Neural cell (in vitro differentiated cells): ENCODE measurements around the gene LNX2. TPM values are rescaled to one million over a fixed set of nuclear protein-coding genes. Genes with fewer than 3 reads are reported as not detected.

ENCODE experiments used
- H2AFZ ChIP-seq: fragments of 200-600, 300-800 bp; sonication (generic), shearing (Covaris generic); 2 replicates; pipeline ENCODE4 v1.6.0; 2014; ENCODE audit warnings: low read depth, mild to moderate bottlenecking, antibody characterized with exemption, low read length, moderate library complexity
- H3F3A ChIP-seq: fragments of 200-600 bp; shearing (Covaris generic); 2 replicates; pipeline ENCODE4 v1.6.1; 2016; ENCODE audit warnings: mild to moderate bottlenecking, moderate library complexity, mixed read lengths, antibody characterized with exemption, low read length; ENCODE audit not compliant: insufficient read depth, poor library complexity, severe bottlenecking
- H3K27ac ChIP-seq: fragments of 200-600, 300-800 bp; sonication (generic), shearing (Covaris generic); 2 replicates; pipeline ENCODE4 v1.5.1; 2014; ENCODE audit warnings: mild to moderate bottlenecking, low read length, moderate library complexity
- H3K27me3 ChIP-seq: fragments of 300-800, 200-600 bp; sonication (generic), shearing (Covaris generic); 2 replicates; pipeline ENCODE4 v1.6.0; 2014; ENCODE audit warnings: mild to moderate bottlenecking, low read depth, low read length, moderate library complexity; ENCODE audit not compliant: insufficient read depth
- H3K36me3 ChIP-seq: fragments of 300-800, 200-600 bp; sonication (generic), shearing (Covaris generic); 2 replicates; pipeline ENCODE4 v1.5.1; 2014; ENCODE audit warnings: mild to moderate bottlenecking, antibody characterized with exemption, low read length, moderate library complexity; ENCODE audit not compliant: insufficient read depth
- H3K4me2 ChIP-seq: fragments of 300-800, 200-600 bp; sonication (generic), shearing (Covaris generic); 2 replicates; pipeline ENCODE4 v1.6.0; 2014; ENCODE audit warnings: mild to moderate bottlenecking, low read length
- H3K4me3 ChIP-seq: fragments of 300-800, 200-600 bp; sonication (generic), shearing (Covaris generic); 2 replicates; pipeline ENCODE4 v1.5.1; 2014; ENCODE audit warnings: mild to moderate bottlenecking, low read length, moderate library complexity
- H3K79me2 ChIP-seq: fragments of 200-600 bp; shearing (Covaris generic); replicated peaks from 2 replicates; pipeline ENCODE4 v1.6.0; 2014; ENCODE audit warnings: mild to moderate bottlenecking, low read length, moderate library complexity; ENCODE audit not compliant: insufficient read depth
- H3K9ac ChIP-seq: fragments of 300-800, 200-600 bp; sonication (generic), shearing (Covaris generic); 2 replicates; pipeline ENCODE4 v1.6.1; 2016; ENCODE audit warnings: mild to moderate bottlenecking, low read length, mixed read lengths
- H3K9me2 ChIP-seq: fragments of 200-600 bp; shearing (Covaris generic); 2 replicates; pipeline ENCODE4 v1.6.1; 2016; ENCODE audit warnings: mild to moderate bottlenecking, low read length, mixed read lengths; ENCODE audit not compliant: insufficient read depth
- H3K9me3 ChIP-seq: fragments of 200-600, 300-800 bp; sonication (generic), shearing (Covaris generic); 2 replicates; pipeline ENCODE4 v1.6.1; 2016; ENCODE audit warnings: mild to moderate bottlenecking, mixed run types, low read length, moderate library complexity, mixed read lengths
- H4K20me1 ChIP-seq: fragments of 200-600 bp; shearing (Covaris generic); 2 replicates; pipeline ENCODE4 v1.6.1; 2016; ENCODE audit warnings: mild to moderate bottlenecking, mixed run types; ENCODE audit not compliant: insufficient read depth
- EP300 ChIP-seq: fragments of 450-650 bp; conservative IDR thresholded peaks from 2 replicates; pipeline ENCODE4 v1.6.1; 2014; ENCODE audit warnings: antibody characterized with exemption, mild to moderate bottlenecking, moderate library complexity; ENCODE audit not compliant: poor library complexity, severe bottlenecking
- MXI1 ChIP-seq: fragments of 450-650 bp; conservative IDR thresholded peaks from 2 replicates; pipeline ENCODE4 v1.6.1; 2014; ENCODE audit warnings: antibody characterized with exemption, mild to moderate bottlenecking; ENCODE audit not compliant: poor library complexity, severe bottlenecking
- POLR2AphosphoS5 ChIP-seq: IDR thresholded peaks from 2 replicates; pipeline ENCODE4 v1.6.1; 2012
- RAD21 ChIP-seq: fragments of 450-650 bp; conservative IDR thresholded peaks from 2 replicates; pipeline ENCODE4 v1.6.1; 2014; ENCODE audit warnings: antibody characterized with exemption, mild to moderate bottlenecking, moderate library complexity
- SMC3 ChIP-seq: fragments of 450-650 bp; conservative IDR thresholded peaks from 2 replicates; pipeline ENCODE4 v1.6.1; 2014; ENCODE audit warnings: antibody characterized with exemption, mild to moderate bottlenecking, moderate library complexity; ENCODE audit not compliant: poor library complexity
- TAF1 ChIP-seq: IDR thresholded peaks from 2 replicates; pipeline ENCODE4 v1.6.1; 2012; ENCODE audit warnings: low read depth
- polyA plus RNA-seq: library from polyadenylated mRNA; depleted of rRNA; stranded (reverse); fragments of >200 nt; gene quantifications from 2 replicates; pipeline ENCODE4 v1.2.3, GENCODE V29; 2014
- TF ChIP-seq, protein P1 (sequence below): fragments of 450-650 bp; IDR thresholded peaks from 2 replicates; pipeline ENCODE4 v1.5.1; 2014; ENCODE audit warnings: antibody characterized with exemption, mild to moderate bottlenecking, moderate library complexity; ENCODE audit not compliant: poor library complexity, severe bottlenecking
- TF ChIP-seq, protein P2 (sequence below): IDR thresholded peaks from 2 replicates; pipeline ENCODE4 v1.6.1; 2012; ENCODE audit warnings: borderline replicate concordance

The LNX2 gene
- polyA plus RNA-seq, 1 donor from 2014 or later: 4.2 TPM

DNA sequence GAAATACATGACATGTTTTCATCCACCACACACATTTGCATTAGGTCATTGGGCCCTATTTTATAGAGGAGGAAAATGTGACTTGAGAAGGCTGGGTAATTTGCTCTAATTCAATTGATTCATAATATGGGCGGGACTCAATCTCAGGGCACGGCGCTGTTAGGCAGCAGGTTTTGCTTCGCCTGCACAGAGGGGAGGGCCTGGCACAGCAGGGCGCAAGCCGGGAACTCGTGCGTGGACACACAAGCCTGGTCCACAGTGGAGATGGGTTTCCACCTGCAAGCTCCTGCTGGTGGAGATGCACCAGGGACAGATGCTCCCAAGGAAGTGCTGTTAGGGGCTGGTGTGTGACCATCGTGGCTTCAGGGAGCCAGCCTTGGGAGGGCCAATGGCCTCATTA lies 111.5 kb downstream of the LNX2 start:
- Histone ChIP-seq H3K27me3 (no peaks in the 10 kb centered on the region), H3K9ac (no peak overlapping the region), H2AFZ (no peak overlapping the region), H3F3A (no peaks in the 10 kb centered on the region), H3K4me3 (no peak overlapping the region), H3K9me3 (no peaks in the 10 kb centered on the region), H3K9me2 (no peaks in the 10 kb centered on the region), H3K4me2 (no peak overlapping the region), H3K79me2 (no peaks in the 10 kb centered on the region), H3K27ac (no peak overlapping the region), H3K36me3 (no peaks in the 10 kb centered on the region), H4K20me1 (no peaks in the 10 kb centered on the region)
- no peak for TF ChIP-seq EP300
- TF ChIP-seq TAF1: no peak
- no peak for TF ChIP-seq MXI1
- no peak for TF ChIP-seq SMC3
- TF ChIP-seq RAD21: no peak

DNA sequence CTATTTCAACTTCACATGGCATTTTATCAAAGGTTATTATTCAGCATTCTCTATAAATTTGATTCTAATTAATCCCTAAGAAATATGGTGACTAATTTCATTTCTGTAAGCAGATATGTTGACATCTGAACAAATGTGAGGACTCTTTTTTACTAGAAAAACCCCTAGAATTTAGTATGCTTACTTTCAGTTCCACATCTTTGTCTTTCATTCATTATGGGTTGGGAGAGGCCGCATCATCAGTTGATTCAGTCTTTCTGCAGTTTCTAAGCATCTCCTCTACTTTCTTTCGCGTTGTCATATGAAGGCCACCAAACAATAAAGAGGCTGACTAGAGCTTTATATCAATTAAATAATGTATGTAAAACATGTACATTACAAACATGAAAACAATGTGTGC lies 114.5 kb downstream of the LNX2 start:
- no peak overlapping the region for H3K4me3 ChIP-seq
- no peaks in the 10 kb centered on the region for H3K9me2 ChIP-seq
- H3K9me3 ChIP-seq: no peaks in the 10 kb centered on the region
- no peak overlapping the region for H3K27ac ChIP-seq
- no peak overlapping the region for H3K9ac ChIP-seq
- H3F3A ChIP-seq: no peaks in the 10 kb centered on the region
- H2AFZ ChIP-seq: no peak overlapping the region
- TF ChIP-seq RAD21 (no peak), SMC3 (no peak)
- no peaks in the 10 kb centered on the region for H3K27me3 ChIP-seq
- no peak overlapping the region for H3K4me2 ChIP-seq
- no peaks in the 10 kb centered on the region for H4K20me1 ChIP-seq
- H3K36me3 ChIP-seq: no peaks in the 10 kb centered on the region
- H3K79me2 ChIP-seq: no peaks in the 10 kb centered on the region

DNA sequence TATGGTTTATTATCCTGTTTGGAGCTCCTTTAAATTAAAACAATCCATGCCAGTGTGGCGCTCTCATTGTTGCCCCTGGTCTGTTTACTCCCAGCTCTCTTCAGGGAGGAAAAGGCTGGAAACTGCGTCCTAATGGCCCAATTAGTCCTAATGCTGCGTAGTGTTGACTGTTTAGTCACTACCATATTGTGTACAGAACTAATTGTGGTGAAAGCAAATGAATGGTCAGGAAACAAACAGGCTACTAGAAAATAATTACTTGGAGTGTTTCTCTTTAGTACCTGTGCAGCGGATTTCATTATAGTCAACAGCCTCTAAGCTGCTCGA lies 115.5 kb downstream of the LNX2 start:
- no peaks in the 10 kb centered on the region for H4K20me1 ChIP-seq
- H3K4me3 ChIP-seq: no peak overlapping the region
- H3K79me2 ChIP-seq: no peaks in the 10 kb centered on the region
- no peak overlapping the region for H3K9ac ChIP-seq
- H3K27ac ChIP-seq: no peak overlapping the region
- no peaks in the 10 kb centered on the region for H3K9me2 ChIP-seq
- H3F3A ChIP-seq: no peaks in the 10 kb centered on the region
- no peak for TF ChIP-seq POLR2AphosphoS5
- no peaks in the 10 kb centered on the region for H3K27me3 ChIP-seq
- H3K36me3 ChIP-seq: no peaks in the 10 kb centered on the region
- H3K9me3 ChIP-seq: no peaks in the 10 kb centered on the region
- H2AFZ ChIP-seq: no peak overlapping the region
- H3K4me2 ChIP-seq: no peak overlapping the region

DNA sequence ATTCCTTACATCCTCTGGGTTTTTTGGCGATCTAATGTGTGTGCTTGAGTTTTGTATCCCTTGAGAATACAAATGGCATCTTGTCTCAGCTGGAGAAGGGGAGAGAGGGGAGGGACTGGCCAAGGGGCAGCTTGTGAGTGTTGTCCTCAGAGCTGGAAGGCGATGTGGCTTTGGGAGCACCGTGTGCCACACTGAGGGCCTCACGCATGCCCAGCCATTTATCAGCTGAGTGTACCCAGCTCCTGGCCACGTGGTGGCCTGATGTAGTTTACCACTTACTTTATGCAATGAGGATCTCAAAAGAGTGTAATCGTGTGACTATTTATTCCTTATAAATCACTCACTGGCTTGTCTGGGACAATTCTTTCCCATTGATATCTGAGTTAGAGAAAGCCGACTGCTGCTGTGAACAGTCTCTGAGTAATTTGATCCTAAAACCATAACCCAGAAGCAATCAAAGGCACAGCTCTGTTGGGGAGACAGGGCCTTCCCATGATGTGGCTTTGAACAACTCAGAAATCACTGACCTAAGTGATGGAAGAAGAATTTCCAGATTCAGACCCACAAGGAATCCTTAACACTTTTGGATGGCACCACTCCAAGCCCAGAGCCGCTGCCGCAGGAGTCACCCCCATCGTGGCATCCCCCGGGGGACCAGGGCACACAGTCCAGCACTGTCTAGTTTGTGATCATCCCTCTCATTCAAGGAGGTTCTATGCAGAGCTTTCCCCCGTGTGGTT lies 116.0 kb downstream of the LNX2 start:
- Histone ChIP-seq H3K27ac (no peak overlapping the region), H3K27me3 (no peaks in the 10 kb centered on the region), H3K9ac (no peak overlapping the region), H3K36me3 (no peaks in the 10 kb centered on the region), H3K4me2 (no peak overlapping the region), H3K9me2 (no peaks in the 10 kb centered on the region), H3K79me2 (no peaks in the 10 kb centered on the region), H4K20me1 (no peaks in the 10 kb centered on the region), H3F3A (no peaks in the 10 kb centered on the region), H3K9me3 (no peaks in the 10 kb centered on the region), H3K4me3 (no peak overlapping the region), H2AFZ (no peak overlapping the region)
- TF ChIP-seq, protein P1, sequence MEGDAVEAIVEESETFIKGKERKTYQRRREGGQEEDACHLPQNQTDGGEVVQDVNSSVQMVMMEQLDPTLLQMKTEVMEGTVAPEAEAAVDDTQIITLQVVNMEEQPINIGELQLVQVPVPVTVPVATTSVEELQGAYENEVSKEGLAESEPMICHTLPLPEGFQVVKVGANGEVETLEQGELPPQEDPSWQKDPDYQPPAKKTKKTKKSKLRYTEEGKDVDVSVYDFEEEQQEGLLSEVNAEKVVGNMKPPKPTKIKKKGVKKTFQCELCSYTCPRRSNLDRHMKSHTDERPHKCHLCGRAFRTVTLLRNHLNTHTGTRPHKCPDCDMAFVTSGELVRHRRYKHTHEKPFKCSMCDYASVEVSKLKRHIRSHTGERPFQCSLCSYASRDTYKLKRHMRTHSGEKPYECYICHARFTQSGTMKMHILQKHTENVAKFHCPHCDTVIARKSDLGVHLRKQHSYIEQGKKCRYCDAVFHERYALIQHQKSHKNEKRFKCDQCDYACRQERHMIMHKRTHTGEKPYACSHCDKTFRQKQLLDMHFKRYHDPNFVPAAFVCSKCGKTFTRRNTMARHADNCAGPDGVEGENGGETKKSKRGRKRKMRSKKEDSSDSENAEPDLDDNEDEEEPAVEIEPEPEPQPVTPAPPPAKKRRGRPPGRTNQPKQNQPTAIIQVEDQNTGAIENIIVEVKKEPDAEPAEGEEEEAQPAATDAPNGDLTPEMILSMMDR: no peak
- TF ChIP-seq MXI1: no peak
- TF ChIP-seq, protein P2, sequence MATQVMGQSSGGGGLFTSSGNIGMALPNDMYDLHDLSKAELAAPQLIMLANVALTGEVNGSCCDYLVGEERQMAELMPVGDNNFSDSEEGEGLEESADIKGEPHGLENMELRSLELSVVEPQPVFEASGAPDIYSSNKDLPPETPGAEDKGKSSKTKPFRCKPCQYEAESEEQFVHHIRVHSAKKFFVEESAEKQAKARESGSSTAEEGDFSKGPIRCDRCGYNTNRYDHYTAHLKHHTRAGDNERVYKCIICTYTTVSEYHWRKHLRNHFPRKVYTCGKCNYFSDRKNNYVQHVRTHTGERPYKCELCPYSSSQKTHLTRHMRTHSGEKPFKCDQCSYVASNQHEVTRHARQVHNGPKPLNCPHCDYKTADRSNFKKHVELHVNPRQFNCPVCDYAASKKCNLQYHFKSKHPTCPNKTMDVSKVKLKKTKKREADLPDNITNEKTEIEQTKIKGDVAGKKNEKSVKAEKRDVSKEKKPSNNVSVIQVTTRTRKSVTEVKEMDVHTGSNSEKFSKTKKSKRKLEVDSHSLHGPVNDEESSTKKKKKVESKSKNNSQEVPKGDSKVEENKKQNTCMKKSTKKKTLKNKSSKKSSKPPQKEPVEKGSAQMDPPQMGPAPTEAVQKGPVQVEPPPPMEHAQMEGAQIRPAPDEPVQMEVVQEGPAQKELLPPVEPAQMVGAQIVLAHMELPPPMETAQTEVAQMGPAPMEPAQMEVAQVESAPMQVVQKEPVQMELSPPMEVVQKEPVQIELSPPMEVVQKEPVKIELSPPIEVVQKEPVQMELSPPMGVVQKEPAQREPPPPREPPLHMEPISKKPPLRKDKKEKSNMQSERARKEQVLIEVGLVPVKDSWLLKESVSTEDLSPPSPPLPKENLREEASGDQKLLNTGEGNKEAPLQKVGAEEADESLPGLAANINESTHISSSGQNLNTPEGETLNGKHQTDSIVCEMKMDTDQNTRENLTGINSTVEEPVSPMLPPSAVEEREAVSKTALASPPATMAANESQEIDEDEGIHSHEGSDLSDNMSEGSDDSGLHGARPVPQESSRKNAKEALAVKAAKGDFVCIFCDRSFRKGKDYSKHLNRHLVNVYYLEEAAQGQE: no peak
- TF ChIP-seq RAD21: no peak
- no peak for TF ChIP-seq POLR2AphosphoS5
- TF ChIP-seq EP300: no peak
